Measurements from ENCODE around the gene CSNK1A1. TPM values are rescaled to one million over a fixed set of nuclear protein-coding genes. Genes with fewer than 3 reads are reported as not detected.

CSNK1A1 gene
- total RNA-seq, 1 experiment from 2014 or later: 263 TPM

GRCh38 chr5:149581931-149582768, 30.9 kb upstream of the CSNK1A1 start:
- Histone ChIP-seq H3K9me3 (ENCODE audit: control insufficient read depth in 1 of 2, insufficient read depth in 1 of 2, low read depth in 1 of 2, low read length in 2 of 2) (no peaks in the 10 kb centered on the region), H3K9ac (ENCODE audit: low read length) (peak overlapping the region; percentile 69), H2AFZ (ENCODE audit: low read depth, low read length, poor library complexity, severe bottlenecking) (peak overlapping the region; percentile 92), H3K27ac (ENCODE audit: low read depth, low read length) (peak overlapping the region; percentile 74), H3K4me2 (ENCODE audit: low read length) (peak overlapping the region; percentile 88), H4K20me1 (ENCODE audit: insufficient read depth) (no peaks in the 10 kb centered on the region), H3K4me3 (replicated peaks in 1 of 2; ENCODE audit: low read depth in 1 of 2, low read length in 2 of 2) (peak overlapping the region; percentile 58 to 70), H3K27me3 (ENCODE audit: insufficient read depth, low read length) (no peaks in the 10 kb centered on the region), H3K36me3 (ENCODE audit: control insufficient read depth in 1 of 2, insufficient read depth in 2 of 2, low read length in 2 of 2) (no peaks in the 10 kb centered on the region), H3K79me2 (ENCODE audit: insufficient read depth, low read length) (no peaks in the 10 kb centered on the region), H3K9me2 (ENCODE audit: insufficient read depth) (no peaks in the 10 kb centered on the region), H3K4me1 (ENCODE audit: control insufficient read depth in 1 of 2, insufficient read depth in 2 of 2, low read length in 2 of 2) (peaks cover 9 to 39% of the 10 kb centered on the region in 2 experiments)
- POLR2A ChIA-PET: interaction anchor here (1.0 to 1.4 kb wide), 2 partner anchors 9 to 20 kb away, joined by 3 to 5 read pairs; no protein-coding TSS in a partner anchor
- BruUV-seq (replicated peaks): TSS peak; percentile 81
- intact Hi-C loops (cut with micrococcal nuclease): no loop called here
- peak; percentile 31; the same call in 1 of the 2 replicates for ATAC-seq
- no peak for DNase-seq (ENCODE audit: low read depth, low spot score)
- RAD21 ChIA-PET (ENCODE audit: low non-redundant PET in 1 of 2, low total read pairs in 2 of 2, uncharacterized antibody in 2 of 2, unreplicated experiment in 2 of 2): interaction anchor here in 1 of 2 experiments (0.8 kb wide), 1 partner anchor 36 kb away, joined by 3 read pairs; no protein-coding TSS in a partner anchor
- TF ChIP-seq SP1 (IDR thresholded peaks at IDR 0.05; ENCODE audit: low read depth): peak; percentile 6; the same call in 1 of the 2 replicates
- no peak for TF ChIP-seq JUND (IDR thresholded peaks at IDR 0.05)
- 0 out of 2 replicates have a peak, but pooled peaks have one; percentile 19 for TF ChIP-seq MAX (IDR thresholded peaks at IDR 0.05)
- TF ChIP-seq SIN3A (IDR thresholded peaks at IDR 0.05; ENCODE audit: low read depth): peak; percentile 41
- TF ChIP-seq CEBPB (IDR thresholded peaks at IDR 0.05; ENCODE audit: low read depth): no peak
- CTCF ChIA-PET: interaction anchor here (0.5 to 3.6 kb wide), 5 partner anchors 31 to 246 kb away, joined by 3 to 10 read pairs (median 3); partner anchors contain the start of gene CSNK1A1

GRCh38 chr5:149581192-149581861, 30.1 kb upstream of the CSNK1A1 start, which contains the start of gene ARHGEF37:
TSS of gene ARHGEF37 (plus strand) at chr5:149581498. CDS start at chr5:149597770, 16,272 bp downstream.
- H3K9ac ChIP-seq (ENCODE audit: low read length): peak within 1 kb of the TSS; percentile 69
- H3K4me1 ChIP-seq (ENCODE audit: control insufficient read depth in 1 of 2, insufficient read depth in 2 of 2, low read length in 2 of 2): peaks cover 9 to 31% of the 10 kb centered on the region in 2 experiments
- H3K4me2 ChIP-seq (ENCODE audit: low read length): peak within 1 kb of the TSS; percentile 88
- BruUV-seq (replicated peaks): no TSS peak
- H3K9me3 ChIP-seq (ENCODE audit: control insufficient read depth in 1 of 2, insufficient read depth in 1 of 2, low read depth in 1 of 2, low read length in 2 of 2): no peaks in the 10 kb centered on the region
- CTCF ChIA-PET: interaction anchor here (1.4 to 3.6 kb wide), 2 partner anchors 37 to 139 kb away, joined by 4 to 10 read pairs; no protein-coding TSS in a partner anchor
- peak within 1 kb of the TSS; percentile 74 for H3K27ac ChIP-seq (ENCODE audit: low read depth, low read length)
- POLR2A ChIA-PET: interaction anchor here (1.4 kb wide), 1 partner anchor 19 kb away, joined by 5 read pairs; no protein-coding TSS in a partner anchor
- no peaks in the 10 kb centered on the region for H3K36me3 ChIP-seq (ENCODE audit: control insufficient read depth in 1 of 2, insufficient read depth in 2 of 2, low read length in 2 of 2)
- no peaks in the 10 kb centered on the region for H3K9me2 ChIP-seq (ENCODE audit: insufficient read depth)
- intact Hi-C loops (cut with micrococcal nuclease): no loop called here
- RAD21 ChIA-PET (ENCODE audit: low non-redundant PET in 1 of 2, low total read pairs in 2 of 2, uncharacterized antibody in 2 of 2, unreplicated experiment in 2 of 2): no interaction called here
- no peaks in the 10 kb centered on the region for H3K27me3 ChIP-seq (ENCODE audit: insufficient read depth, low read length)
- TF ChIP-seq ZFX (IDR thresholded peaks at IDR 0.05) (peak; percentile 75), POLR2A (IDR thresholded peaks at IDR 0.05; ENCODE audit: borderline replicate concordance, extremely low read depth, insufficient read depth, insufficient read length) (no peak), FOSL1 (IDR thresholded peaks at IDR 0.05; ENCODE audit: low read depth) (no peak), POLR2AphosphoS5 (IDR thresholded peaks at IDR 0.05; ENCODE audit: low read depth, low read length) (peak; percentile 77), EZH2 (IDR thresholded peaks at IDR 0.05) (no peak)
- peak within 1 kb of the TSS; percentile 58 to 70 for H3K4me3 ChIP-seq (replicated peaks in 1 of 2; ENCODE audit: low read depth in 1 of 2, low read length in 2 of 2)
- H2AFZ ChIP-seq (ENCODE audit: low read depth, low read length, poor library complexity, severe bottlenecking): peak within 1 kb of the TSS; percentile 92
- H3K79me2 ChIP-seq (ENCODE audit: insufficient read depth, low read length): no peaks in the 10 kb centered on the region
- DNase-seq (ENCODE audit: low read depth, low spot score): peak; percentile 33
- ATAC-seq: peak; percentile 82
- no peaks in the 10 kb centered on the region for H4K20me1 ChIP-seq (ENCODE audit: insufficient read depth)
